ENCODE results near the gene BCL11B.

Gene BCL11B

GRCh38 chr14:99191395-99192027, 80.5 kb downstream of the BCL11B start:
- H3K36me3 ChIP-seq (ENCODE audit: insufficient read depth, low read length), result no peaks in the 10 kb centered on the region
- no peaks in the 10 kb centered on the region for H3K4me1 ChIP-seq (ENCODE audit: insufficient read depth, low read length, severe bottlenecking)
- no peak overlapping the region for H3K27ac ChIP-seq (ENCODE audit: low read depth, low read length, poor library complexity, severe bottlenecking)
- TF ChIP-seq EZH2 (IDR thresholded peaks at IDR 0.05; ENCODE audit: borderline replicate concordance, low read length), result no peak
- TF ChIP-seq CTCF (IDR thresholded peaks at IDR 0.05; ENCODE audit: low read length), result no peak
- H3K4me2 ChIP-seq (ENCODE audit: low read length), result no peak overlapping the region
- H3K9ac ChIP-seq (ENCODE audit: low read length), result no peak overlapping the region
- no peaks in the 10 kb centered on the region for H3K9me3 ChIP-seq (ENCODE audit: low read length)
- H3K27me3 ChIP-seq (ENCODE audit: insufficient read depth, low read length), result no peaks in the 10 kb centered on the region
- H3K79me2 ChIP-seq (ENCODE audit: insufficient read depth, low read length), result no peaks in the 10 kb centered on the region
- no peaks in the 10 kb centered on the region for H3K9me2 ChIP-seq (ENCODE audit: low read depth, low read length)
- no peak overlapping the region for H3K4me3 ChIP-seq (ENCODE audit: low read depth, low read length, poor library complexity, severe bottlenecking)
- no peak overlapping the region for H2AFZ ChIP-seq (ENCODE audit: low read length)
- H4K20me1 ChIP-seq (ENCODE audit: insufficient read depth, low read length), result no peaks in the 10 kb centered on the region
- no peaks in the 10 kb centered on the region for H3F3A ChIP-seq (ENCODE audit: insufficient read depth, low read length)

- H3K27ac ChIP-seq (ENCODE audit: low read depth, low read length, poor library complexity, severe bottlenecking), result no peak overlapping the region
- no peaks in the 10 kb centered on the region for H3K79me2 ChIP-seq (ENCODE audit: insufficient read depth, low read length)
- H3K9me2 ChIP-seq (ENCODE audit: low read depth, low read length), result no peaks in the 10 kb centered on the region
- no peaks in the 10 kb centered on the region for H3K36me3 ChIP-seq (ENCODE audit: insufficient read depth, low read length)
- TF ChIP-seq CTCF (IDR thresholded peaks at IDR 0.05; ENCODE audit: low read length) (no peak), EZH2 (IDR thresholded peaks at IDR 0.05; ENCODE audit: borderline replicate concordance, low read length) (no peak)
- H4K20me1 ChIP-seq (ENCODE audit: insufficient read depth, low read length), result no peaks in the 10 kb centered on the region
- no peak overlapping the region for H3K4me3 ChIP-seq (ENCODE audit: low read depth, low read length, poor library complexity, severe bottlenecking)
- no peak overlapping the region for H3K9ac ChIP-seq (ENCODE audit: low read length)
- no peaks in the 10 kb centered on the region for H3F3A ChIP-seq (ENCODE audit: insufficient read depth, low read length)
- H3K4me1 ChIP-seq (ENCODE audit: insufficient read depth, low read length, severe bottlenecking), result no peaks in the 10 kb centered on the region
- H3K27me3 ChIP-seq (ENCODE audit: insufficient read depth, low read length), result no peaks in the 10 kb centered on the region
- no peaks in the 10 kb centered on the region for H3K9me3 ChIP-seq (ENCODE audit: low read length)
- H2AFZ ChIP-seq (ENCODE audit: low read length), result no peak overlapping the region
- H3K4me2 ChIP-seq (ENCODE audit: low read length), result no peak overlapping the region
Measured at GRCh38 chr14:99190696-99191394, 81.2 kb downstream of the BCL11B start.

- Histone ChIP-seq H3K9me3 (ENCODE audit: low read length) (no peaks in the 10 kb centered on the region), H4K20me1 (ENCODE audit: insufficient read depth, low read length) (no peaks in the 10 kb centered on the region), H3K79me2 (ENCODE audit: insufficient read depth, low read length) (no peaks in the 10 kb centered on the region), H3K9ac (ENCODE audit: low read length) (no peak overlapping the region), H3K4me1 (ENCODE audit: insufficient read depth, low read length, severe bottlenecking) (no peaks in the 10 kb centered on the region), H3K36me3 (ENCODE audit: insufficient read depth, low read length) (no peaks in the 10 kb centered on the region), H3K4me2 (ENCODE audit: low read length) (no peak overlapping the region), H3K27me3 (ENCODE audit: insufficient read depth, low read length) (0 out of 2 replicates have a peak, but pooled peaks cover 3% of the 10 kb centered on the region), H3K4me3 (ENCODE audit: low read depth, low read length, poor library complexity, severe bottlenecking) (no peak overlapping the region), H3K9me2 (ENCODE audit: low read depth, low read length) (no peaks in the 10 kb centered on the region), H3F3A (ENCODE audit: insufficient read depth, low read length) (no peaks in the 10 kb centered on the region), H2AFZ (ENCODE audit: low read length) (no peak overlapping the region), H3K27ac (ENCODE audit: low read depth, low read length, poor library complexity, severe bottlenecking) (no peak overlapping the region)
- TF ChIP-seq CTCF (IDR thresholded peaks at IDR 0.05; ENCODE audit: low read length), result no peak
- TF ChIP-seq EZH2 (IDR thresholded peaks at IDR 0.05; ENCODE audit: borderline replicate concordance, low read length), result no peak
Measured at GRCh38 chr14:99189201-99189801, 82.7 kb downstream of the BCL11B start.
